OCI-LY3 (cell line): Measurements from ENCODE around the gene TMEM178A.

Experiments
- H2AFZ ChIP-seq: fragments of 200-600, 300-600 bp; shearing (Covaris generic); 2 replicates; pipeline ENCODE4 v1.6.0; 2014; ENCODE audit warnings: antibody characterized with exemption, low read depth, low read length
- H3K27ac ChIP-seq: fragments of 200-600, 300-600 bp; sonication (generic); 2 replicates; pipeline ENCODE4 v1.5.1; 2014; ENCODE audit warnings: mild to moderate bottlenecking, low read length, moderate library complexity, mixed read lengths
- H3K27me3 ChIP-seq: fragments of 200-600, 300-600 bp; sonication (generic); 2 replicates; pipeline ENCODE4 v1.6.1; 2014; ENCODE audit warnings: low read depth, low read length, mixed read lengths
- H3K36me3 ChIP-seq: fragments of 200-600, 300-600 bp; sonication (generic); replicated peaks from 2 replicates; pipeline ENCODE3; 2014; ENCODE audit warnings: low read depth, low read length, mixed read lengths
- H3K4me1 ChIP-seq: fragments of 300-600, 200-600 bp; sonication (generic); 2 replicates; pipeline ENCODE4 v1.6.1; 2014; ENCODE audit warnings: low read length, mixed read lengths
- H3K4me2 ChIP-seq: fragments of 200-600, 300-600 bp; sonication (generic); 2 replicates; pipeline ENCODE4 v1.6.1; 2014; ENCODE audit warnings: low read length, mixed read lengths
- H3K4me3 ChIP-seq: fragments of 300-600, 200-600 bp; sonication (generic); 2 replicates; pipeline ENCODE4 v1.5.1; 2014; ENCODE audit warnings: antibody characterized with exemption, mild to moderate bottlenecking, low read length, moderate library complexity
- H3K79me2 ChIP-seq: fragments of 300-600, 200-600 bp; shearing (Covaris generic); 2 replicates; pipeline ENCODE4 v1.6.1; 2014; ENCODE audit warnings: mild to moderate bottlenecking, low read length, mixed read lengths
- H3K9ac ChIP-seq: fragments of 300-600, 200-600 bp; shearing (Covaris generic); 2 replicates; pipeline ENCODE4 v1.6.0; 2014; ENCODE audit warnings: mild to moderate bottlenecking, low read length, moderate library complexity
- H3K9me3 ChIP-seq: fragments of 200-600, 300-600 bp; shearing (Covaris generic); 2 replicates; pipeline ENCODE4 v1.6.1; 2014; ENCODE audit warnings: low read length, mixed read lengths; ENCODE audit not compliant: insufficient read depth
- H4K20me1 ChIP-seq: fragments of 200-600, 300-600 bp; sonication (generic); 2 replicates; pipeline ENCODE4 v1.6.1; 2016; ENCODE audit warnings: low read length, mixed read lengths; ENCODE audit not compliant: insufficient read depth
- CTCF ChIP-seq: fragments of 200-600, 300-600 bp; sonication (generic); IDR thresholded peaks from 2 replicates; pipeline ENCODE4 v1.5.1; 2014; ENCODE audit warnings: antibody characterized with exemption, low read length, low read depth
- EZH2phosphoT487 ChIP-seq: fragments of 200-600 bp; shearing (Covaris generic); IDR thresholded peaks from 2 replicates; pipeline ENCODE4 v1.6.1; 2018; ENCODE audit warnings: antibody characterized with exemption, mixed run types, low read depth

Gene TMEM178A

GRCh38 chr2:39657287-39657937 is 8.3 kb upstream of the TMEM178A start:
- H3K27me3 ChIP-seq: no peaks in the 10 kb centered on the region
- H4K20me1 ChIP-seq: no peaks in the 10 kb centered on the region
- H3K36me3 ChIP-seq: no peaks in the 10 kb centered on the region
- no peak for TF ChIP-seq CTCF
- no peak for TF ChIP-seq EZH2phosphoT487
- no peak overlapping the region for H2AFZ ChIP-seq
- no peak overlapping the region for H3K27ac ChIP-seq
- no peak overlapping the region for H3K4me2 ChIP-seq
- no peaks in the 10 kb centered on the region for H3K79me2 ChIP-seq
- no peaks in the 10 kb centered on the region for H3K9me3 ChIP-seq
- H3K4me3 ChIP-seq: no peak overlapping the region
- no peaks in the 10 kb centered on the region for H3K4me1 ChIP-seq
- no peak overlapping the region for H3K9ac ChIP-seq

GRCh38 chr2:39658371-39658770 is 7.3 kb upstream of the TMEM178A start:
- H3K9ac ChIP-seq: no peak overlapping the region
- no peaks in the 10 kb centered on the region for H3K4me1 ChIP-seq
- H3K79me2 ChIP-seq: no peaks in the 10 kb centered on the region
- TF ChIP-seq EZH2phosphoT487: no peak
- no peak for TF ChIP-seq CTCF
- no peaks in the 10 kb centered on the region for H4K20me1 ChIP-seq
- H3K27me3 ChIP-seq: no peaks in the 10 kb centered on the region
- H3K4me3 ChIP-seq: no peak overlapping the region
- no peak overlapping the region for H2AFZ ChIP-seq
- no peaks in the 10 kb centered on the region for H3K9me3 ChIP-seq
- no peak overlapping the region for H3K4me2 ChIP-seq
- H3K36me3 ChIP-seq: no peaks in the 10 kb centered on the region
- no peak overlapping the region for H3K27ac ChIP-seq

GRCh38 chr2:39659765-39660611 is 5.7 kb upstream of the TMEM178A start:
- no peaks in the 10 kb centered on the region for H3K27me3 ChIP-seq
- H2AFZ ChIP-seq: no peak overlapping the region
- no peaks in the 10 kb centered on the region for H3K79me2 ChIP-seq
- H3K4me2 ChIP-seq: no peak overlapping the region
- no peaks in the 10 kb centered on the region for H3K4me1 ChIP-seq
- H3K36me3 ChIP-seq: no peaks in the 10 kb centered on the region
- no peaks in the 10 kb centered on the region for H4K20me1 ChIP-seq
- TF ChIP-seq EZH2phosphoT487 (no peak), CTCF (no peak)
- no peak overlapping the region for H3K9ac ChIP-seq
- no peak overlapping the region for H3K27ac ChIP-seq
- no peak overlapping the region for H3K4me3 ChIP-seq
- H3K9me3 ChIP-seq: no peaks in the 10 kb centered on the region

GRCh38 chr2:39660612-39661236 is 5.0 kb upstream of the TMEM178A start:
- H3K27me3 ChIP-seq: no peaks in the 10 kb centered on the region
- no peak overlapping the region for H3K4me2 ChIP-seq
- H3K9me3 ChIP-seq: no peaks in the 10 kb centered on the region
- no peaks in the 10 kb centered on the region for H3K36me3 ChIP-seq
- no peak overlapping the region for H3K9ac ChIP-seq
- H3K4me1 ChIP-seq: no peaks in the 10 kb centered on the region
- no peaks in the 10 kb centered on the region for H3K79me2 ChIP-seq
- H2AFZ ChIP-seq: no peak overlapping the region
- H3K4me3 ChIP-seq: no peak overlapping the region
- H4K20me1 ChIP-seq: no peaks in the 10 kb centered on the region
- TF ChIP-seq EZH2phosphoT487 (no peak), CTCF (no peak)
- H3K27ac ChIP-seq: no peak overlapping the region
